Lower leg skin (tissue), 4 donors: ENCODE measurements around the gene SLC25A13. TPM values are rescaled to one million over a fixed set of nuclear protein-coding genes. Genes with fewer than 3 reads are reported as not detected.

Source experiments
- DNase-seq, 2 donors: peaks; one replicate each; pipeline ENCODE4 v3.0.0-alpha.2; 2019; ENCODE audit warnings: low spot score in 2 of 2
- H3K4me3 ChIP-seq: fragments of 200-600 bp; sonication (generic); 2 replicates; pipeline ENCODE4 v1.5.1; 2017; ENCODE audit warnings: mild to moderate bottlenecking, low read depth; ENCODE audit not compliant: poor library complexity, severe bottlenecking
- POLR2A ChIP-seq, 2 donors: fragments of 450-650 bp; IDR thresholded peaks; one replicate each; pipeline ENCODE4 v1.6.1; 2016 to 2017; ENCODE audit warnings: antibody characterized with exemption in 2 of 2, mild to moderate bottlenecking in 1 of 2, moderate library complexity in 1 of 2
- WGBS, 2 donors: methylation state at CpG; one replicate each; pipeline ENCODE4 v1.1.5; 2018; 5-methylcytosine and 5-hydroxymethylcytosine counted together
- intact Hi-C: fragments of 100-400 bp; cut with DNase I; formaldehyde crosslinking; loops from one replicate; pipeline ENCODE4 v1.15.0; 2023; ENCODE audit warnings: low total_unique reads
- total RNA-seq, 4 donors: library from RNA; depleted of rRNA; stranded (reverse); fragments of >200 nt; gene quantifications; one replicate each; pipeline ENCODE4 v1.1.0, GENCODE V29; 2016
- TF ChIP-seq, protein P1 (sequence below), 3 donors: fragments of 450-650 bp; IDR thresholded peaks; one replicate each; pipeline ENCODE4 v1.5.1; 2016; ENCODE audit warnings: antibody characterized with exemption in 3 of 3, mild to moderate bottlenecking in 3 of 3, moderate library complexity in 2 of 3

SLC25A13 gene
- total RNA-seq, 4 donors from 2014 or later = 28.5 to 39.8 (median 33.0) TPM

DNA sequence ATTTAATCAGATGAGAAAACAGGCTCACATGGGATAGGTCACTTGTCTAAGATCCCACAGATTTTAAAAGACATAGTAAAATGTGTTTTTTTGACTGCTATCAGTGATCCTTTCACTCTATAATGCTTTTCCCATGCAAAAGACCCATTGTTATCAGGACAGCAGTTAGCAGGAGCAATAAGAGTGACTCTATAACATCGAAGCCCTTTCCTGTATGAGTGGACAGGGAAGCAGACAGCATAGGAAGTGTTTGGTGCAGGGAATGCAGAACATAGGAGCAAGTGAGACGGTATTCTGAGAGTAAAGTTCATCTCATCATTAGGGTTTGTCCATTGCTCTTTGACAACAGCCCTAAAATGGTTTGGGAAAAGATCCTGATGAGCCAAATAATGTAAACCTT, 68.5 kb downstream of the SLC25A13 start:
- DNase-seq = no peak
- TF ChIP-seq POLR2A (IDR thresholded peaks at IDR 0.05) = no peak
- TF ChIP-seq, protein P1, sequence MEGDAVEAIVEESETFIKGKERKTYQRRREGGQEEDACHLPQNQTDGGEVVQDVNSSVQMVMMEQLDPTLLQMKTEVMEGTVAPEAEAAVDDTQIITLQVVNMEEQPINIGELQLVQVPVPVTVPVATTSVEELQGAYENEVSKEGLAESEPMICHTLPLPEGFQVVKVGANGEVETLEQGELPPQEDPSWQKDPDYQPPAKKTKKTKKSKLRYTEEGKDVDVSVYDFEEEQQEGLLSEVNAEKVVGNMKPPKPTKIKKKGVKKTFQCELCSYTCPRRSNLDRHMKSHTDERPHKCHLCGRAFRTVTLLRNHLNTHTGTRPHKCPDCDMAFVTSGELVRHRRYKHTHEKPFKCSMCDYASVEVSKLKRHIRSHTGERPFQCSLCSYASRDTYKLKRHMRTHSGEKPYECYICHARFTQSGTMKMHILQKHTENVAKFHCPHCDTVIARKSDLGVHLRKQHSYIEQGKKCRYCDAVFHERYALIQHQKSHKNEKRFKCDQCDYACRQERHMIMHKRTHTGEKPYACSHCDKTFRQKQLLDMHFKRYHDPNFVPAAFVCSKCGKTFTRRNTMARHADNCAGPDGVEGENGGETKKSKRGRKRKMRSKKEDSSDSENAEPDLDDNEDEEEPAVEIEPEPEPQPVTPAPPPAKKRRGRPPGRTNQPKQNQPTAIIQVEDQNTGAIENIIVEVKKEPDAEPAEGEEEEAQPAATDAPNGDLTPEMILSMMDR (IDR thresholded peaks at IDR 0.05) = no peak
- intact Hi-C loops = no loop called here
- no peak overlapping the region for H3K4me3 ChIP-seq
- WGBS, 2 donors = 62 to 93% methylated on average over 2 of the region's 2 CpGs

GRCh38 chr7:96250776-96251361, 71.0 kb downstream of the SLC25A13 start:
- no peak for TF ChIP-seq POLR2A (IDR thresholded peaks at IDR 0.05)
- TF ChIP-seq, protein P1 (IDR thresholded peaks at IDR 0.05) = no peak
- no peak for DNase-seq
- intact Hi-C loops = no loop called here
- 80 to 87% methylated on average over 7 of the region's 7 CpGs for WGBS, 2 donors
- H3K4me3 ChIP-seq = no peak overlapping the region

- intact Hi-C loops = no loop called here
- no peak for DNase-seq
- no peak overlapping the region for H3K4me3 ChIP-seq
- 84 to 91% methylated on average over 2 of the region's 2 CpGs for WGBS, 2 donors
- TF ChIP-seq, protein P1 (IDR thresholded peaks at IDR 0.05) = no peak
- no peak for TF ChIP-seq POLR2A (IDR thresholded peaks at IDR 0.05)
Observed at GRCh38 chr7:96248405-96248804, 73.5 kb downstream of the SLC25A13 start.

GRCh38 chr7:96246919-96247318, 75.0 kb downstream of the SLC25A13 start:
- no peak overlapping the region for H3K4me3 ChIP-seq
- WGBS, 2 donors = 85% methylated on average over 3 of the region's 3 CpGs
- intact Hi-C loops = no loop called here
- DNase-seq = no peak
- TF ChIP-seq POLR2A (IDR thresholded peaks at IDR 0.05) = no peak
- TF ChIP-seq, protein P1 (IDR thresholded peaks at IDR 0.05) = no peak

DNA sequence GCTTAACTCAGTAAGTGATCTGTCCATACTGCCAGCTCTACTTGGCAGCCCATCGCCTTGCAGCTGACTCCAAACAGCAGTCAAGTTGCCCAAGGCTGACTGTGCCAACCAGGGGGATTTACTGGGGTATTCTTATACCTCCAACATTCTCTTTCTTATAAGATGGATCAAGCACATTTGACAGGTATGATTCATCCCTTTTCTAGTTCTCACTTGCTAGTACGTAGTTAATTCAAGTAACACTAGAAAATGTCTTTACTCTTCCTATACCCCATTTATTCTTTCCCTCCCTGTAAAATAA, 77.0 kb downstream of the SLC25A13 start:
- no peak for DNase-seq
- no peak for TF ChIP-seq POLR2A (IDR thresholded peaks at IDR 0.05)
- TF ChIP-seq, protein P1 (IDR thresholded peaks at IDR 0.05) = no peak
- WGBS, 2 donors = 65 to 70% methylated on average over 2 of the region's 2 CpGs
- no peak overlapping the region for H3K4me3 ChIP-seq
- intact Hi-C loops = no loop called here
